Measurements from ENCODE around the gene WDR26.
A peak's percentile ranks its signal among the peaks of the same experiment; 100 is the strongest.

The WDR26 gene

GRCh38 chr1:224411766-224412165 lies 22.8 kb downstream of the WDR26 start (continued):
- TF ChIP-seq ZNF518A (tag by site-specific recombination; conservative IDR thresholded peaks at IDR 0.05; ENCODE audit: low read depth): no peak
- no peak for TF ChIP-seq ZNF560 (tag by site-specific recombination; IDR thresholded peaks at IDR 0.05; ENCODE audit: borderline replicate concordance)
- peak; percentile 78 for TF ChIP-seq ZEB2 (tag by site-specific recombination; IDR thresholded peaks at IDR 0.05)
- no peak for TF ChIP-seq ZNF624 (tag by site-specific recombination; IDR thresholded peaks at IDR 0.05)
- TF ChIP-seq ZNF362 (tag by site-specific recombination; IDR thresholded peaks at IDR 0.05): peak; percentile 90
- TF ChIP-seq ZBTB44 (tag by site-specific recombination; IDR thresholded peaks at IDR 0.05): peak; percentile 80; the same call in 1 of the 2 replicates
- TF ChIP-seq ZNF292 (tag by site-specific recombination; IDR thresholded peaks at IDR 0.05; ENCODE audit: borderline replicate concordance, low read depth): no peak
- TF ChIP-seq GFI1B (tag by site-specific recombination; IDR thresholded peaks at IDR 0.05): peak; percentile 99
- TF ChIP-seq GLIS1 (tag by site-specific recombination; IDR thresholded peaks at IDR 0.05): peak; percentile 50; the same call in 1 of the 2 replicates
- TF ChIP-seq ZNF404 (tag by site-specific recombination; IDR thresholded peaks at IDR 0.05): no peak
- TF ChIP-seq OVOL3 (tag by site-specific recombination; IDR thresholded peaks at IDR 0.05): no peak
- TF ChIP-seq ZNF747 (tag by site-specific recombination; IDR thresholded peaks at IDR 0.05): no peak
- peak; percentile 63 for TF ChIP-seq WT1 (tag by site-specific recombination; IDR thresholded peaks at IDR 0.05)
- peak; percentile 93 for TF ChIP-seq OSR2 (tag by site-specific recombination; IDR thresholded peaks at IDR 0.05)
- no peak for TF ChIP-seq REPIN1 (tag by site-specific recombination; IDR thresholded peaks at IDR 0.05; ENCODE audit: low read depth)
- TF ChIP-seq ZNF324 (tag by site-specific recombination; IDR thresholded peaks at IDR 0.05): peak; percentile 23; the same call in 1 of the 2 replicates
- TF ChIP-seq ZNF561 (tag by site-specific recombination; IDR thresholded peaks at IDR 0.05; ENCODE audit: borderline replicate concordance): no peak
- no peak for TF ChIP-seq ZNF830 (tag by site-specific recombination; IDR thresholded peaks at IDR 0.05; ENCODE audit: low read depth)
- no peak for TF ChIP-seq ZNF19 (tag by site-specific recombination; IDR thresholded peaks at IDR 0.05; ENCODE audit: low read depth)
- no peak for TF ChIP-seq ZNF138 (tag by site-specific recombination; IDR thresholded peaks at IDR 0.05; ENCODE audit: borderline replicate concordance)
- no peak for TF ChIP-seq SP2 (tag by site-specific recombination; IDR thresholded peaks at IDR 0.05)
- peak; percentile 78 for TF ChIP-seq ZNF10 (tag by site-specific recombination; IDR thresholded peaks at IDR 0.05)
- TF ChIP-seq INSM2 (tag by site-specific recombination; IDR thresholded peaks at IDR 0.05): peak; percentile 53
- no peak for TF ChIP-seq ZNF391 (tag by site-specific recombination; IDR thresholded peaks at IDR 0.05; ENCODE audit: borderline replicate concordance, low read depth)
- TF ChIP-seq ZNF501 (tag by site-specific recombination; IDR thresholded peaks at IDR 0.05): no peak
- no peak for TF ChIP-seq ZBTB1 (tag by site-specific recombination; IDR thresholded peaks at IDR 0.05)
- no peak for TF ChIP-seq ZNF768 (tag by site-specific recombination; IDR thresholded peaks at IDR 0.05)
- no peak for TF ChIP-seq BCL11B (tag by site-specific recombination; IDR thresholded peaks at IDR 0.05; ENCODE audit: low read depth)
- no peak for TF ChIP-seq EGR2 (tag by site-specific recombination; IDR thresholded peaks at IDR 0.05; ENCODE audit: low read depth)
- no peak for TF ChIP-seq ZFP3 (tag by site-specific recombination; IDR thresholded peaks at IDR 0.05; ENCODE audit: low read depth)
- no peak for TF ChIP-seq ZNF529 (tag by site-specific recombination; IDR thresholded peaks at IDR 0.05; ENCODE audit: insufficient replicate concordance)
- no peak for TF ChIP-seq SP3 (tag by site-specific recombination; IDR thresholded peaks at IDR 0.05)
- TF ChIP-seq ZNF654 (tag by site-specific recombination; IDR thresholded peaks at IDR 0.05; ENCODE audit: low read depth): no peak

Data from HEK293 (cell line).